HG03095 (cell line): ENCODE measurements around the gene MSANTD2.

ENCODE experiments used
- ATAC-seq: cut with Tn5 transposase; IDR thresholded peaks from one replicate; pipeline ENCODE4 v1.9.1; 2021; ENCODE audit warnings: moderate library complexity; ENCODE audit not compliant: unreplicated experiment

The MSANTD2 gene

GRCh38 chr11:124800226-124800929 is at the start of gene MSANTD2:
Gene MSANTD2 (minus strand): TSS chr11:124800406. CDS start chr11:124800380, 26 bp downstream.
- ATAC-seq, result peak; percentile 91

GRCh38 chr11:124846070-124846673 is 46.0 kb upstream of the MSANTD2 start:
- ATAC-seq, result no peak

- ATAC-seq, result no peak
Observed at GRCh38 chr11:124844664-124845079, 44.5 kb upstream of the MSANTD2 start.

- no peak for ATAC-seq
Observed at GRCh38 chr11:124843616-124843910, 43.4 kb upstream of the MSANTD2 start.

GRCh38 chr11:124842305-124842704 is 42.1 kb upstream of the MSANTD2 start:
- no peak for ATAC-seq

GRCh38 chr11:124841840-124842239 is 41.6 kb upstream of the MSANTD2 start:
- ATAC-seq, result no peak

GRCh38 chr11:124841201-124841600 is 41.0 kb upstream of the MSANTD2 start:
- ATAC-seq, result no peak

GRCh38 chr11:124840666-124841065 is 40.5 kb upstream of the MSANTD2 start:
- no peak for ATAC-seq

GRCh38 chr11:124839972-124840621 is 39.9 kb upstream of the MSANTD2 start:
- ATAC-seq, result no peak

GRCh38 chr11:124839128-124839971 is 39.1 kb upstream of the MSANTD2 start:
- ATAC-seq, result no peak

GRCh38 chr11:124838805-124839127 is 38.6 kb upstream of the MSANTD2 start:
- ATAC-seq, result no peak

- no peak for ATAC-seq
Observed at GRCh38 chr11:124837491-124837856, 37.3 kb upstream of the MSANTD2 start.

GRCh38 chr11:124835918-124836317 is 35.7 kb upstream of the MSANTD2 start:
- no peak for ATAC-seq

- ATAC-seq, result no peak
Observed at GRCh38 chr11:124834526-124835180, 34.4 kb upstream of the MSANTD2 start.

- no peak for ATAC-seq
Observed at GRCh38 chr11:124832571-124832970, 32.4 kb upstream of the MSANTD2 start.

- ATAC-seq, result no peak
Observed at GRCh38 chr11:124831897-124832296, 31.7 kb upstream of the MSANTD2 start.

- no peak for ATAC-seq
Observed at GRCh38 chr11:124830749-124831148, 30.5 kb upstream of the MSANTD2 start.

GRCh38 chr11:124829986-124830385 is 29.8 kb upstream of the MSANTD2 start:
- no peak for ATAC-seq

- no peak for ATAC-seq
Observed at GRCh38 chr11:124825876-124826275, 25.7 kb upstream of the MSANTD2 start.

- no peak for ATAC-seq
Observed at GRCh38 chr11:124823512-124824376, 23.5 kb upstream of the MSANTD2 start.
